IPS-11a (cell line): ENCODE results near the gene SWAP70.
"Not testable (repeated sequence)": the region's sequence is repeated elsewhere in the genome, so short reads cannot be mapped to it uniquely, and the experiment has no call there.

Source experiments
- H3K4me3 ChIP-seq: one replicate; pipeline ENCODE4 v1.5.1; 2013; ENCODE audit warnings: low read depth, low read length, control low read depth

SWAP70 gene

GRCh38 chr11:9689721-9690120 lies 25.8 kb downstream of the SWAP70 start:
- H3K4me3 ChIP-seq, result no peak overlapping the region

- H3K4me3 ChIP-seq, result no peak overlapping the region
These were observed 28.0 kb downstream of the SWAP70 start for GRCh38 chr11:9691865-9692264.

- no peak overlapping the region for H3K4me3 ChIP-seq
These were observed 28.8 kb downstream of the SWAP70 start for GRCh38 chr11:9692691-9693090.

GRCh38 chr11:9693801-9694553 lies 30.1 kb downstream of the SWAP70 start:
- H3K4me3 ChIP-seq, result no peak overlapping the region

GRCh38 chr11:9695228-9695627 lies 31.4 kb downstream of the SWAP70 start:
- H3K4me3 ChIP-seq, result not testable (repeated sequence)

- H3K4me3 ChIP-seq, result no peak overlapping the region
These were observed 33.9 kb downstream of the SWAP70 start for GRCh38 chr11:9697766-9698165.

GRCh38 chr11:9700105-9700801 lies 36.4 kb downstream of the SWAP70 start:
- no peak overlapping the region for H3K4me3 ChIP-seq

GRCh38 chr11:9701799-9702198 lies 37.9 kb downstream of the SWAP70 start:
- no peak overlapping the region for H3K4me3 ChIP-seq

- H3K4me3 ChIP-seq, result no peak overlapping the region
These were observed 39.4 kb downstream of the SWAP70 start for GRCh38 chr11:9703280-9703679.

GRCh38 chr11:9704037-9704436 lies 40.2 kb downstream of the SWAP70 start:
- no peak overlapping the region for H3K4me3 ChIP-seq

- H3K4me3 ChIP-seq, result no peak overlapping the region
These were observed 40.7 kb downstream of the SWAP70 start for GRCh38 chr11:9704620-9705019.

GRCh38 chr11:9705361-9705760 lies 41.5 kb downstream of the SWAP70 start:
- H3K4me3 ChIP-seq, result not testable (repeated sequence)

GRCh38 chr11:9708544-9708943 lies 44.7 kb downstream of the SWAP70 start:
- no peak overlapping the region for H3K4me3 ChIP-seq

GRCh38 chr11:9710223-9710622 lies 46.3 kb downstream of the SWAP70 start:
- no peak overlapping the region for H3K4me3 ChIP-seq

- no peak overlapping the region for H3K4me3 ChIP-seq
These were observed 47.0 kb downstream of the SWAP70 start for GRCh38 chr11:9710852-9711251.

GRCh38 chr11:9711454-9712307 lies 47.8 kb downstream of the SWAP70 start:
- no peak overlapping the region for H3K4me3 ChIP-seq

GRCh38 chr11:9714272-9714940 lies 50.5 kb downstream of the SWAP70 start:
- no peak overlapping the region for H3K4me3 ChIP-seq

GRCh38 chr11:9716275-9717039 lies 52.6 kb downstream of the SWAP70 start:
- no peak overlapping the region for H3K4me3 ChIP-seq

- H3K4me3 ChIP-seq, result no peak overlapping the region
These were observed 53.1 kb downstream of the SWAP70 start for GRCh38 chr11:9717040-9717357.

- no peak overlapping the region for H3K4me3 ChIP-seq
These were observed 53.8 kb downstream of the SWAP70 start for GRCh38 chr11:9717719-9718118.
